Smooth muscle cell (in vitro differentiated cells): ENCODE data around the gene FAM120A. TPM values are rescaled to one million over a fixed set of nuclear protein-coding genes. Genes with fewer than 3 reads are reported as not detected.
A peak's percentile ranks its signal among the peaks of the same experiment; 100 is the strongest.

Source experiments
- DNase-seq: peaks from one replicate; lab custom pipeline; 2025; ENCODE audit not compliant: unreplicated experiment; lab: John Stamatoyannopoulos, UW
- H2AFZ ChIP-seq: fragments of 200-600 bp; sonication (generic); 2 replicates; pipeline ENCODE4 v1.6.0; 2016; ENCODE audit warnings: antibody characterized with exemption, low read depth, mild to moderate bottlenecking
- H3F3A ChIP-seq: fragments of 200-600 bp; sonication (generic); 2 replicates; pipeline ENCODE4 v1.6.0; 2017; ENCODE audit warnings: antibody characterized with exemption, low read depth
- H3K27ac ChIP-seq: fragments of 200-600 bp; sonication (generic); 2 replicates; pipeline ENCODE4 v1.5.1; 2016; ENCODE audit warnings: low read depth, mild to moderate bottlenecking
- H3K27me3 ChIP-seq: fragments of 200-600 bp; sonication (generic); 2 replicates; pipeline ENCODE4 v1.6.1; 2016; ENCODE audit warnings: low read depth, mild to moderate bottlenecking
- H3K36me3 ChIP-seq: fragments of 200-600 bp; sonication (generic); 2 replicates; pipeline ENCODE4 v1.5.1; 2016; ENCODE audit warnings: low read depth
- H3K4me1 ChIP-seq: fragments of 200-600 bp; sonication (generic); 2 replicates; pipeline ENCODE4 v1.5.1; 2016; ENCODE audit warnings: low read depth
- H3K4me2 ChIP-seq: fragments of 200-600 bp; sonication (generic); 2 replicates; pipeline ENCODE4 v1.6.0; 2016; ENCODE audit warnings: mild to moderate bottlenecking
- H3K4me3 ChIP-seq: fragments of 200-600 bp; sonication (generic); 2 replicates; pipeline ENCODE4 v1.5.1; 2016; ENCODE audit warnings: mild to moderate bottlenecking
- H3K79me2 ChIP-seq: fragments of 200-600 bp; sonication (generic); 2 replicates; pipeline ENCODE4 v1.6.0; 2016; ENCODE audit warnings: low read depth, mild to moderate bottlenecking
- H3K9ac ChIP-seq: fragments of 200-600 bp; sonication (generic); 2 replicates; pipeline ENCODE4 v1.6.0; 2016; ENCODE audit warnings: low read depth
- H3K9me3 ChIP-seq: fragments of 200-600 bp; sonication (generic); replicated peaks from 2 replicates; pipeline ENCODE4 v1.5.1; 2016; ENCODE audit warnings: low read depth
- H4K20me1 ChIP-seq: fragments of 200-600 bp; sonication (generic); 2 replicates; pipeline ENCODE4 v1.6.0; 2016; ENCODE audit warnings: low read depth
- CTCF ChIP-seq: fragments of 200-600 bp; sonication (generic); IDR thresholded peaks from 2 replicates; pipeline ENCODE4 v1.5.1; 2017; ENCODE audit warnings: borderline replicate concordance, mild to moderate bottlenecking, antibody characterized with exemption; ENCODE audit not compliant: insufficient read depth, poor library complexity, severe bottlenecking
- WGBS: methylation state at CpG from one replicate; pipeline ENCODE4 v1.1.7; 2016; ENCODE audit warnings: low lambda C conversion rate; 5-methylcytosine and 5-hydroxymethylcytosine counted together
- polyA plus RNA-seq: library from polyadenylated mRNA; unstranded; fragments of >200 nt; fragmentation: Nextera tagmentation; extraction: Ambion mirVana; gene quantifications from 2 replicates; pipeline ENCODE4 v1.2.1, GENCODE V29; 2016
- total RNA-seq: library from RNA; depleted of rRNA; stranded (reverse); fragments of >200 nt; gene quantifications from 2 replicates; pipeline ENCODE4 v1.2.3, GENCODE V29; 2014

FAM120A gene
- total and polyA plus RNA-seq, 2 experiments from 2014 or later = 14.4 to 47.2 TPM

DNA sequence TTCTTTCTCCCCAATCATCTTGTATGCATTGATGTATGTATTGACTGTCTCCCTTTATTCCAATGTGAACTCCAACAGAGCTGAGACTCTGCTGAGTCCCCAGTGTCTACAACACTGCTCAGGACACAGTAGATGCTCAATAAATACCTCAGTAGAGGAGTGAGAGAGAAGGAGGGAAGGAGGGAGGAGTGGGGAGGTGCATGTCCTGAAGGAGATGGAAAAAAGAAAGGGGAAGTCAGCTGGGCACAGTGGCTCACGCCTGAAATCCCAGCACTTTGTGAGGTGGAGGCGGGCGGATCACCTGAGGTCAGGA is 122.0 kb downstream of the FAM120A start:
- 96% methylated on average over 3 of the region's 3 CpGs for WGBS
- H3K4me1 ChIP-seq = peaks cover 19% of the 10 kb centered on the region
- no peak for DNase-seq

GRCh38 chr9:93574091-93574899 is 122.8 kb downstream of the FAM120A start:
- peaks cover 20% of the 10 kb centered on the region for H3K4me1 ChIP-seq
- peak overlapping the region; percentile 95 for H3K4me3 ChIP-seq

More for the DNA sequence above, 122.0 kb downstream of the FAM120A start:
- H3K36me3 ChIP-seq = no peaks in the 10 kb centered on the region
- H3K4me2 ChIP-seq = no peak overlapping the region
- no peak overlapping the region for H2AFZ ChIP-seq
- H3K27ac ChIP-seq = no peak overlapping the region
- no peak for TF ChIP-seq CTCF
- H3K9me3 ChIP-seq = no peaks in the 10 kb centered on the region
- no peaks in the 10 kb centered on the region for H3K27me3 ChIP-seq
- H3F3A ChIP-seq = no peaks in the 10 kb centered on the region
- H3K9ac ChIP-seq = no peak overlapping the region
- H4K20me1 ChIP-seq = peaks cover 11% of the 10 kb centered on the region
- H3K79me2 ChIP-seq = peaks cover 28% of the 10 kb centered on the region
- H3K4me3 ChIP-seq = no peak overlapping the region

GRCh38 chr9:93574900-93575795 is 123.7 kb downstream of the FAM120A start:
- H3K36me3 ChIP-seq = no peaks in the 10 kb centered on the region
- peaks cover 20% of the 10 kb centered on the region for H3K4me1 ChIP-seq
- no peak for TF ChIP-seq CTCF
- no peaks in the 10 kb centered on the region for H3F3A ChIP-seq
- peak overlapping the region; percentile 95 for H3K4me2 ChIP-seq
- no peaks in the 10 kb centered on the region for H3K9me3 ChIP-seq
- H3K4me3 ChIP-seq = peak overlapping the region; percentile 95
- peak overlapping the region; percentile 72 for H2AFZ ChIP-seq
- peak overlapping the region; percentile 70 for H3K27ac ChIP-seq
- 21% methylated on average over 29 of the region's 30 CpGs for WGBS
- H4K20me1 ChIP-seq = peaks cover 28% of the 10 kb centered on the region
- H3K9ac ChIP-seq = peak overlapping the region; percentile 95
- H3K79me2 ChIP-seq = peaks cover 44% of the 10 kb centered on the region
- no peak for DNase-seq
- no peaks in the 10 kb centered on the region for H3K27me3 ChIP-seq

More at GRCh38 chr9:93574091-93574899, 122.8 kb downstream of the FAM120A start:
- H3K36me3 ChIP-seq = no peaks in the 10 kb centered on the region
- WGBS = 93% methylated on average over 9 of the region's 9 CpGs
- H3K79me2 ChIP-seq = peaks cover 36% of the 10 kb centered on the region
- H3K27ac ChIP-seq = no peak overlapping the region
- no peak for DNase-seq
- H3K4me2 ChIP-seq = no peak overlapping the region
- H4K20me1 ChIP-seq = peaks cover 20% of the 10 kb centered on the region
- no peaks in the 10 kb centered on the region for H3K9me3 ChIP-seq
- H3K9ac ChIP-seq = no peak overlapping the region
- H3F3A ChIP-seq = no peaks in the 10 kb centered on the region
- TF ChIP-seq CTCF = no peak
- no peaks in the 10 kb centered on the region for H3K27me3 ChIP-seq
- no peak overlapping the region for H2AFZ ChIP-seq
